IMR-90 (cell line): ENCODE results near the gene OPN1SW.

Source experiments
- BHLHE40 ChIP-seq: fragments of 150-350 bp; IDR thresholded peaks from 2 replicates; pipeline ENCODE4 v1.6.1; 2016; ENCODE audit warnings: mild to moderate bottlenecking, low read depth, low read length
- CEBPB ChIP-seq: IDR thresholded peaks from 2 replicates; pipeline ENCODE4 v1.6.1; 2012; ENCODE audit warnings: low read depth, low read length, improper control_type of control experiment
- CTCF ChIP-seq: conservative IDR thresholded peaks from 2 replicates; pipeline ENCODE4 v1.5.1; 2012; ENCODE audit warnings: mild to moderate bottlenecking, low read depth, low read length, improper control_type of control experiment
- ELK1 ChIP-seq: fragments of 150-350 bp; IDR thresholded peaks from 2 replicates; pipeline ENCODE4 v1.6.1; 2016; ENCODE audit warnings: low read depth, mild to moderate bottlenecking, low read length, moderate library complexity, borderline replicate concordance
- FOS ChIP-seq: fragments of 150-350 bp; IDR thresholded peaks from 2 replicates; pipeline ENCODE4 v1.6.1; 2016; ENCODE audit warnings: low read depth, low read length
- MAFK ChIP-seq: IDR thresholded peaks from 2 replicates; pipeline ENCODE4 v1.6.1; 2012; ENCODE audit warnings: low read depth, low read length, improper control_type of control experiment
- MAZ ChIP-seq: IDR thresholded peaks from 2 replicates; pipeline ENCODE4 v1.6.1; 2012; ENCODE audit warnings: low read depth, mild to moderate bottlenecking, low read length, improper control_type of control experiment, moderate library complexity, borderline replicate concordance
- MXI1 ChIP-seq: IDR thresholded peaks from 2 replicates; pipeline ENCODE4 v1.6.1; 2012; ENCODE audit warnings: low read depth, mild to moderate bottlenecking, low read length, moderate library complexity, borderline replicate concordance
- NFE2L2 ChIP-seq: fragments of 150-350 bp; IDR thresholded peaks from 2 replicates; pipeline ENCODE4 v1.6.1; 2016; ENCODE audit warnings: low read depth, mild to moderate bottlenecking, low read length
- POLR2A ChIP-seq: IDR thresholded peaks from 2 replicates; pipeline ENCODE4 v1.6.1; 2012; ENCODE audit warnings: mild to moderate bottlenecking, low read depth, low read length
- RAD21 ChIP-seq: IDR thresholded peaks from 2 replicates; pipeline ENCODE4 v1.6.1; 2012; ENCODE audit warnings: low read length, improper control_type of control experiment
- RFX5 ChIP-seq: IDR thresholded peaks from 2 replicates; pipeline ENCODE4 v1.8.0; 2012; ENCODE audit warnings: low read depth, mild to moderate bottlenecking, low read length, moderate library complexity
- TF ChIP-seq, protein P1 (sequence below): fragments of 150-350 bp; IDR thresholded peaks from 2 replicates; pipeline ENCODE4 v1.6.1; 2017; ENCODE audit warnings: mild to moderate bottlenecking, antibody characterized with exemption, low read length, low read depth

- TF ChIP-seq POLR2A (no peak), CEBPB (no peak), CTCF (no peak), RFX5 (0 out of 2 replicates have a peak, but pooled peaks have one; percentile 9), MXI1 (no peak), MAFK (no peak), BHLHE40 (no peak), NFE2L2 (no peak), ELK1 (no peak), RAD21 (no peak), FOS (no peak), MAZ (no peak)
- TF ChIP-seq, protein P1, sequence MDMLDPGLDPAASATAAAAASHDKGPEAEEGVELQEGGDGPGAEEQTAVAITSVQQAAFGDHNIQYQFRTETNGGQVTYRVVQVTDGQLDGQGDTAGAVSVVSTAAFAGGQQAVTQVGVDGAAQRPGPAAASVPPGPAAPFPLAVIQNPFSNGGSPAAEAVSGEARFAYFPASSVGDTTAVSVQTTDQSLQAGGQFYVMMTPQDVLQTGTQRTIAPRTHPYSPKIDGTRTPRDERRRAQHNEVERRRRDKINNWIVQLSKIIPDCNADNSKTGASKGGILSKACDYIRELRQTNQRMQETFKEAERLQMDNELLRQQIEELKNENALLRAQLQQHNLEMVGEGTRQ = no peak
These were observed 37.0 kb downstream of the OPN1SW start for GRCh38 chr7:128738570-128739047.
